GM18858 (cell line): ENCODE results near the gene DRC1.
"Not testable (repeated sequence)": the region's sequence is repeated elsewhere in the genome, so short reads cannot be mapped to it uniquely, and the experiment has no call there.

Experiments
- ATAC-seq: cut with Tn5 transposase; IDR thresholded peaks from one replicate; pipeline ENCODE4 v1.9.1; 2021; ENCODE audit not compliant: unreplicated experiment

DRC1 gene

GRCh38 chr2:26401739-26402541 is at the start of gene DRC1:
TSS of gene DRC1 (plus strand) at chr2:26401920. CDS start at chr2:26401990, 70 bp downstream.
- no peak for ATAC-seq

- no peak for ATAC-seq
These were observed 48.8 kb upstream of the DRC1 start for GRCh38 chr2:26352892-26353291.

GRCh38 chr2:26354469-26354868 is 47.3 kb upstream of the DRC1 start:
- not testable (repeated sequence) for ATAC-seq

- ATAC-seq, result no peak
These were observed 46.4 kb upstream of the DRC1 start for GRCh38 chr2:26355038-26355995.

GRCh38 chr2:26356111-26356510 is 45.6 kb upstream of the DRC1 start:
- no peak for ATAC-seq

GRCh38 chr2:26356771-26357170 is 44.9 kb upstream of the DRC1 start:
- ATAC-seq, result no peak

- no peak for ATAC-seq
These were observed 41.7 kb upstream of the DRC1 start for GRCh38 chr2:26359886-26360473.

GRCh38 chr2:26363323-26363722 is 38.4 kb upstream of the DRC1 start:
- ATAC-seq, result no peak

GRCh38 chr2:26363958-26364357 is 37.8 kb upstream of the DRC1 start:
- ATAC-seq, result no peak

GRCh38 chr2:26364669-26365068 is 37.1 kb upstream of the DRC1 start:
- ATAC-seq, result no peak

- ATAC-seq, result no peak
These were observed 34.8 kb upstream of the DRC1 start for GRCh38 chr2:26366957-26367356.

- ATAC-seq, result not testable (repeated sequence)
These were observed 32.1 kb upstream of the DRC1 start for GRCh38 chr2:26369664-26370063.

- not testable (repeated sequence) for ATAC-seq
These were observed 30.8 kb upstream of the DRC1 start for GRCh38 chr2:26370909-26371308.

GRCh38 chr2:26376799-26377198 is 24.9 kb upstream of the DRC1 start:
- no peak for ATAC-seq

- ATAC-seq, result no peak
These were observed 21.4 kb upstream of the DRC1 start for GRCh38 chr2:26380281-26380680.

- ATAC-seq, result no peak
These were observed 19.2 kb upstream of the DRC1 start for GRCh38 chr2:26382564-26382963.

- ATAC-seq, result no peak
These were observed 17.5 kb upstream of the DRC1 start for GRCh38 chr2:26384183-26384582.

GRCh38 chr2:26384597-26384996 is 17.1 kb upstream of the DRC1 start:
- ATAC-seq, result no peak

- ATAC-seq, result no peak
These were observed 14.5 kb upstream of the DRC1 start for GRCh38 chr2:26387189-26387588.

- ATAC-seq, result no peak
These were observed 7.0 kb upstream of the DRC1 start for GRCh38 chr2:26394694-26395093.

- no peak for ATAC-seq
These were observed 6.3 kb upstream of the DRC1 start for GRCh38 chr2:26395394-26395793.
